H1 (cell line): ENCODE results near the gene MARCHF3. TPM values are rescaled to one million over a fixed set of nuclear protein-coding genes. Genes with fewer than 3 reads are reported as not detected.

Source experiments
- SAP30 ChIP-seq: fragments of 300-600 bp; sonication (generic); IDR thresholded peaks from 2 replicates; pipeline ENCODE4 v1.7.1; 2012; ENCODE audit warnings: low read length, moderate library complexity, mild to moderate bottlenecking, inconsistent platforms; ENCODE audit not compliant: insufficient read depth, insufficient replicate concordance
- polyA plus RNA-seq, 7 experiments: library from polyadenylated mRNA; depleted of rRNA in 3 of 7; stranded (reverse) in 5 of 7; unstranded in 2 of 7; fragments of >200 nt in 5 of 7; fragments of 200-250 nt in 2 of 7; gene quantifications; 1 replicate in 5 of 7; 2 replicates in 1 of 7; 4 replicates in 1 of 7; pipeline versions ENCODE4 v1.2.1 to v1.2.3, GENCODE V29; 2011 to 2013; ENCODE audit warnings: missing spikeins in 2 of 7, mixed read lengths in 2 of 7
- total RNA-seq: library from RNA; stranded (reverse); fragmentation: NEBNext Ultra II Directional; extraction: Animal tissue kit (Norgen Biotek cat#: 25700); gene quantifications from 2 replicates; pipeline ENCODE4 v1.2.1, GENCODE V29; 2021

The MARCHF3 gene
- total and polyA plus RNA-seq, 2 of the 8 experiments (the other 6 are each of a cell fraction or from before 2014, with no cell fraction given): 12.0 to 16.9 TPM

- no peak for TF ChIP-seq SAP30
Observed at GRCh38 chr5:126896170-126896702, 134.1 kb downstream of the MARCHF3 start (continued).
